Cardiac muscle cell (in vitro differentiated cells and primary cell): Measurements from ENCODE around the gene CCDC184. TPM values are rescaled to one million over a fixed set of nuclear protein-coding genes. Genes with fewer than 3 reads are reported as not detected.

Experiments used
- DNase-seq, 2 donors: peaks; one replicate each; pipeline versions ENCODE4 v3.0.0 to v3.0.0-alpha.2; 2010 to 2017; ENCODE audit warnings: low read depth in 1 of 2, low spot score in 1 of 2
- H3K27ac ChIP-seq: fragments of 200-600 bp; sonication (generic); 2 replicates; pipeline ENCODE4 v1.5.1; 2016
- H3K27me3 ChIP-seq: fragments of 200-600 bp; sonication (generic); 2 replicates; pipeline ENCODE4 v1.6.0; 2016; ENCODE audit warnings: control low read depth
- H3K36me3 ChIP-seq: fragments of 200-600 bp; sonication (generic); 2 replicates; pipeline ENCODE4 v1.5.1; 2016; ENCODE audit warnings: control low read depth
- H3K4me1 ChIP-seq: fragments of 200-600 bp; sonication (generic); 2 replicates; pipeline ENCODE4 v1.8.1; 2017; ENCODE audit warnings: low read depth, mild to moderate bottlenecking, mixed run types
- H3K4me3 ChIP-seq: fragments of 200-600 bp; sonication (generic); 2 replicates; pipeline ENCODE4 v1.5.1; 2016; ENCODE audit warnings: mild to moderate bottlenecking
- H3K9me3 ChIP-seq: fragments of 200-600 bp; sonication (generic); 2 replicates; pipeline ENCODE4 v1.5.1; 2017; ENCODE audit warnings: low read depth, mild to moderate bottlenecking, control low read depth
- polyA plus RNA-seq: library from polyadenylated mRNA; unstranded; fragments of >200 nt; fragmentation: Nextera tagmentation; extraction: Ambion mirVana; gene quantifications from 2 replicates; pipeline ENCODE4 v1.2.1, GENCODE V29; 2016
- total RNA-seq: library from RNA; depleted of rRNA; stranded (reverse); fragments of >200 nt; gene quantifications from 2 replicates; pipeline ENCODE4 v1.2.3, GENCODE V29; 2016
- TF ChIP-seq, protein P1 (sequence below): IDR thresholded peaks from 2 replicates; pipeline ENCODE4 v1.5.1; 2012; ENCODE audit warnings: low read depth, mild to moderate bottlenecking, low read length

The CCDC184 gene
- total and polyA plus RNA-seq, 2 experiments from 2014 or later = 0.45 TPM; not detected in 1

DNA sequence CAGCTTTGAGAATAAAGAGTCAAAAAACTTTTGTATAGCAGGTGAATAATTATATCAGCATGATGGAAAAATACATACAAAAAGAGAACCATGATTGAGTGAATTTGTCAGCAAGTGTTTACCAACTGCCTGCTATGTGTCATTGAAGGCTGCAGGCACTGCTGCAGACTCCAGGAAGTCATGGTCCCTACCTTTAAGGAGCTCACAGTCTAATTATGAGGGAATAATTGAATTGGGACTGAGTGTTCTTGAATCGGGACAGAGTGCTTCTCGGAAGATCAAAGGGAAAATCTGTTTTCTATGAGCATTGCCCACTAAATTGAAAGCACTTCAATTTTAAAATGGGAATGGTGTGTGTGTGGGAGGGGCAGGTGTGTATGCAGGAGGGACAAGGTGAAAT, 10.2 kb downstream of the CCDC184 start:
- DNase-seq = no peak
- H3K27ac ChIP-seq = no peak overlapping the region
- TF ChIP-seq, protein P1, sequence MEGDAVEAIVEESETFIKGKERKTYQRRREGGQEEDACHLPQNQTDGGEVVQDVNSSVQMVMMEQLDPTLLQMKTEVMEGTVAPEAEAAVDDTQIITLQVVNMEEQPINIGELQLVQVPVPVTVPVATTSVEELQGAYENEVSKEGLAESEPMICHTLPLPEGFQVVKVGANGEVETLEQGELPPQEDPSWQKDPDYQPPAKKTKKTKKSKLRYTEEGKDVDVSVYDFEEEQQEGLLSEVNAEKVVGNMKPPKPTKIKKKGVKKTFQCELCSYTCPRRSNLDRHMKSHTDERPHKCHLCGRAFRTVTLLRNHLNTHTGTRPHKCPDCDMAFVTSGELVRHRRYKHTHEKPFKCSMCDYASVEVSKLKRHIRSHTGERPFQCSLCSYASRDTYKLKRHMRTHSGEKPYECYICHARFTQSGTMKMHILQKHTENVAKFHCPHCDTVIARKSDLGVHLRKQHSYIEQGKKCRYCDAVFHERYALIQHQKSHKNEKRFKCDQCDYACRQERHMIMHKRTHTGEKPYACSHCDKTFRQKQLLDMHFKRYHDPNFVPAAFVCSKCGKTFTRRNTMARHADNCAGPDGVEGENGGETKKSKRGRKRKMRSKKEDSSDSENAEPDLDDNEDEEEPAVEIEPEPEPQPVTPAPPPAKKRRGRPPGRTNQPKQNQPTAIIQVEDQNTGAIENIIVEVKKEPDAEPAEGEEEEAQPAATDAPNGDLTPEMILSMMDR = no peak
- no peaks in the 10 kb centered on the region for H3K36me3 ChIP-seq
- no peaks in the 10 kb centered on the region for H3K9me3 ChIP-seq
- H3K4me3 ChIP-seq = no peak overlapping the region
- H3K4me1 ChIP-seq = no peaks in the 10 kb centered on the region
- peaks cover 69% of the 10 kb centered on the region for H3K27me3 ChIP-seq

DNA sequence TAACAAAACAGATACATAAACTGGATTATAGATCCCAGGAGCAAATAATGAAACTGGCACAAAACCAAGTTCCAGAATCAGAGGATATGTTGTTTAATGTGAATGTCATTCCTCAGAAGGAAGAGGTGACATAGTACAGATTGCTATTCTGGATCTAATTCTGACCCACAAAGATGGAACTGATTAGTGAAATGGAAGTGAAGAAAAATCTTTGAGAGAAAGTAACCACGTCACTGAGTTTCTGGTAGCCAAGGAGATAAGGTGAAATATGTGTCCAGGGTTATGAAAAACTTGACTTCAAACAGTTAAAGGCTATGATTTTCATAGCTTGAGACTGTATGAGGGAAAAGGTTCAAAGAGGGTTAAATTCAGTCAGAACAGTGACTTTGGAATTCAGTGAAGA, 11.4 kb downstream of the CCDC184 start:
- Histone ChIP-seq H3K4me1 (no peaks in the 10 kb centered on the region), H3K9me3 (no peaks in the 10 kb centered on the region), H3K27me3 (peaks cover 59% of the 10 kb centered on the region), H3K4me3 (no peak overlapping the region), H3K27ac (no peak overlapping the region), H3K36me3 (no peaks in the 10 kb centered on the region)
- TF ChIP-seq, protein P1 = no peak
- DNase-seq = peak in 1 of 2 donors; percentile 54

DNA sequence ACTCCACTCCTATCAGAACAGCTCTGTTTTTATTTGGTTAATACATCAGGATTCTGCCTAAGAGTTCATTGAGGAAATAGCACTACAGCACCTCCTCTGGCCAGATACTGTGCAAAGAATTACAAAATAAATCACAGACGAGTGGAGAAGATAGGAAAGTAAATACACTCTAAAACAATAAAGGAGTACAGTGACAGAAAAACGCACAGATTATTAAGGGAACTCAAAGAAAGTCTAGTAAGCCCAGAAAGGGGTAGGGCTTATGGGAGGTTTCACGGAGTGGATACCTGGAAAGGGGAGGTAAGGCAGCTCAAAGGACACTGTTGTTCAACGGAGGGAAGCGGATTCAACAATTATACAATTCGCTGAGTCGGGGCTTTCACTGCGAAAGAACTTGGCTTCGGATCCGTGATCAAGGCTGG, 14.1 kb downstream of the CCDC184 start:
- Histone ChIP-seq H3K4me3 (peak overlapping the region; percentile 39), H3K36me3 (no peaks in the 10 kb centered on the region), H3K4me1 (no peaks in the 10 kb centered on the region), H3K27ac (no peak overlapping the region), H3K27me3 (peaks cover 36% of the 10 kb centered on the region), H3K9me3 (no peaks in the 10 kb centered on the region)
- TF ChIP-seq, protein P1 = peak; percentile 58
- DNase-seq = peak in 1 of 2 donors; percentile 55

DNA sequence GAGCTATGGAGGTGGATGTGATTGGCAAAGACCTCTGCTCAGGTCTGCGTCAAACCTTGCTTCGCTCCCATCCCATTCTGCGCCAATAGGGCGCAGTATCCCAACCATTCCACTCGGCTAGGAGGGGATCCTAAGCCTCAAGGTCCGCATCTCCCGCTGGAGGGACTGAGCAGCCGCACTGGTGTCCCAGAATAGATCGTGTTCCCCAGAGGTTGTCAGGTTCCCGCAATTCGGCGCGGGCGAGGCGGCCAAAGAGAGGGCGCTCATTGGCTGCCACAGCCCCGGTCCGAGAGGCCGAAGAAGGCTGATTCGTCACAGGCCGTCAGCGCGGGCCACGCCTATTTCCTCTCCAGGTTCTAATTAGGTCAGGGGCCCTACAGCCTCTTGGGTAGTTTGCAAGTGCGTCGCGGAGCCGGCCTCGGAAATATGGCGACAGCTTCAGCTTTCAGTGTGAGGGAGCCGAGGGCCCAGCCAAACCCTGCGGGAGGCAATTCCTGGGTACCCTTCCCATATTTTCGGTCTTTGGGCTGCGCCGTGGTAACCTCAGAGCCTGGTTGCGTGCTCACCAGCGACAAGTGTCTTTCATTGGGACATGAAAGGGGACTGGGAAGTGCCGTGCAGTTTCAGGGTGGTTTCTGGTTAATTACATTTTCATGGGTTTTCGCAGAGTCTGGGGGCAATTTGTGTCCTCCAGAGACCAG, 14.7 kb downstream of the CCDC184 start:
- Histone ChIP-seq H3K27me3 (peaks cover 30% of the 10 kb centered on the region), H3K4me3 (peak overlapping the region; percentile 39), H3K36me3 (no peaks in the 10 kb centered on the region), H3K4me1 (no peaks in the 10 kb centered on the region), H3K27ac (no peak overlapping the region), H3K9me3 (no peaks in the 10 kb centered on the region)
- TF ChIP-seq, protein P1 = no peak
- DNase-seq = peak; percentile 85 to 97

DNA sequence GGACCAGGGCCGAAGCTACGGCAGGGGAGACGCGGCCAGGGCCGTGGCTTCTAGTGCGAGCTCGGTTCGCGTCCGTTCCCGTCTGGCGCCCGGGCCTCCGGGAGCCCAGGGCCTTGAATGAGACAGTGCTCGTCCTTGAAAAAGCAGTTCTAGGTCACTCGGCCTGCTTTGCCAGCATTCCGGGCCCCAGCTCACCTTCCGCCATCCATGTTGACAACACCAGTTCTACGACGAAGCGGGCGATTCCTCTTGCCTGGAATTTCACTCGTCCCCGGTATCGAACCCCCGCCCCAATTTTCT, 15.2 kb downstream of the CCDC184 start:
- Histone ChIP-seq H3K4me3 (peak overlapping the region; percentile 39), H3K27me3 (peaks cover 25% of the 10 kb centered on the region), H3K36me3 (no peaks in the 10 kb centered on the region), H3K4me1 (no peaks in the 10 kb centered on the region), H3K9me3 (no peaks in the 10 kb centered on the region), H3K27ac (no peak overlapping the region)
- DNase-seq = peak in 1 of 2 donors; percentile 42
- TF ChIP-seq, protein P1 = no peak
